ENCODE data around the gene AKIP1.

Gene AKIP1

GRCh38 chr11:8962841-8963240, 51.9 kb downstream of the AKIP1 start:
- TF ChIP-seq, protein P1, sequence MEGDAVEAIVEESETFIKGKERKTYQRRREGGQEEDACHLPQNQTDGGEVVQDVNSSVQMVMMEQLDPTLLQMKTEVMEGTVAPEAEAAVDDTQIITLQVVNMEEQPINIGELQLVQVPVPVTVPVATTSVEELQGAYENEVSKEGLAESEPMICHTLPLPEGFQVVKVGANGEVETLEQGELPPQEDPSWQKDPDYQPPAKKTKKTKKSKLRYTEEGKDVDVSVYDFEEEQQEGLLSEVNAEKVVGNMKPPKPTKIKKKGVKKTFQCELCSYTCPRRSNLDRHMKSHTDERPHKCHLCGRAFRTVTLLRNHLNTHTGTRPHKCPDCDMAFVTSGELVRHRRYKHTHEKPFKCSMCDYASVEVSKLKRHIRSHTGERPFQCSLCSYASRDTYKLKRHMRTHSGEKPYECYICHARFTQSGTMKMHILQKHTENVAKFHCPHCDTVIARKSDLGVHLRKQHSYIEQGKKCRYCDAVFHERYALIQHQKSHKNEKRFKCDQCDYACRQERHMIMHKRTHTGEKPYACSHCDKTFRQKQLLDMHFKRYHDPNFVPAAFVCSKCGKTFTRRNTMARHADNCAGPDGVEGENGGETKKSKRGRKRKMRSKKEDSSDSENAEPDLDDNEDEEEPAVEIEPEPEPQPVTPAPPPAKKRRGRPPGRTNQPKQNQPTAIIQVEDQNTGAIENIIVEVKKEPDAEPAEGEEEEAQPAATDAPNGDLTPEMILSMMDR (IDR thresholded peaks at IDR 0.05; ENCODE audit: low read depth, low read length): no peak
- Histone ChIP-seq H3K27me3 (no peaks in the 10 kb centered on the region), H3K36me3 (no peaks in the 10 kb centered on the region), H3K9me3 (no peaks in the 10 kb centered on the region), H3K4me1 (no peaks in the 10 kb centered on the region), H3K4me3 (ENCODE audit: low read depth, low read length) (no peak overlapping the region)
- DNase-seq: no peak

DNA sequence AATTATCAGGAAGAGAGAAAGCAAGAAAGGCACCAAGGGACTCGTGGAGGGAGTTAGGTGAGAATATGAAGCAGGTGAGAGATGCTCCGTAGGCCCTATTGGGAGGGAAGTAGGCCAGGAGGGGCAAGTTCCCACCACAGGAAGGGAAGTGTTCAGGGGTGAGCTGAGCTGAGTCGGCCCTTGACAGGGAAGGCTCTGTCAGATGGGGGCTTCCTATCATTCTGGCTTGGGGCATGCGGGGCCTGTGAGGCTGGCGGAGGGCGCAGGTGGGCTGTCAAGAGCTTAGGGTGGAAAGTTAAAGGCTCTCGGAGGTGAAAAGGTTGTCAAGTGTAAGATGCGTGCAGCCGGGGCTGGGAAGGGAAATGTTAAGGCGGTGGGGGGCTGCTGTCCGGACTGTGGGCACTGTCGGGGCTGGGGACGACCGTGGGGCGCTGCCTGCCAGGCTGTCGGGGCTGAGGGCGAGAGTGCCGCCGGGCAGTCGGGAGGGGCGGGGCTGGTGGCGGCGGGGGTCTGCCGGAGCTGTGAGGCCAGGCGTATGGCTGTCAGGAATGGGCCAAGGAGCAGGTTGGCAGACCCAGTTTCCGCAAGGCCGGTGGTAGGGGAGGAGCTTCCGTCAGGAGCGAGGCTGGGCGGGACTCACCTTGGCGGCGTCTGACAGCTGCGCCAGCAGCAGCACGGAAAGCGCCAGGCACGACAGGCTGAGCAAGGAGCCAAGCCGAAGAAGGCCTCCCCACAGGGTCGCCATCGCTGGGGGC, 52.8 kb downstream of the AKIP1 start:
- peak; percentile 61 for DNase-seq
- H3K4me1 ChIP-seq: no peaks in the 10 kb centered on the region
- no peaks in the 10 kb centered on the region for H3K27me3 ChIP-seq
- TF ChIP-seq, protein P1 (IDR thresholded peaks at IDR 0.05; ENCODE audit: low read depth, low read length): no peak
- H3K9me3 ChIP-seq: no peaks in the 10 kb centered on the region
- H3K4me3 ChIP-seq (ENCODE audit: low read depth, low read length): peak overlapping the region; percentile 75
- H3K36me3 ChIP-seq: no peaks in the 10 kb centered on the region

DNA sequence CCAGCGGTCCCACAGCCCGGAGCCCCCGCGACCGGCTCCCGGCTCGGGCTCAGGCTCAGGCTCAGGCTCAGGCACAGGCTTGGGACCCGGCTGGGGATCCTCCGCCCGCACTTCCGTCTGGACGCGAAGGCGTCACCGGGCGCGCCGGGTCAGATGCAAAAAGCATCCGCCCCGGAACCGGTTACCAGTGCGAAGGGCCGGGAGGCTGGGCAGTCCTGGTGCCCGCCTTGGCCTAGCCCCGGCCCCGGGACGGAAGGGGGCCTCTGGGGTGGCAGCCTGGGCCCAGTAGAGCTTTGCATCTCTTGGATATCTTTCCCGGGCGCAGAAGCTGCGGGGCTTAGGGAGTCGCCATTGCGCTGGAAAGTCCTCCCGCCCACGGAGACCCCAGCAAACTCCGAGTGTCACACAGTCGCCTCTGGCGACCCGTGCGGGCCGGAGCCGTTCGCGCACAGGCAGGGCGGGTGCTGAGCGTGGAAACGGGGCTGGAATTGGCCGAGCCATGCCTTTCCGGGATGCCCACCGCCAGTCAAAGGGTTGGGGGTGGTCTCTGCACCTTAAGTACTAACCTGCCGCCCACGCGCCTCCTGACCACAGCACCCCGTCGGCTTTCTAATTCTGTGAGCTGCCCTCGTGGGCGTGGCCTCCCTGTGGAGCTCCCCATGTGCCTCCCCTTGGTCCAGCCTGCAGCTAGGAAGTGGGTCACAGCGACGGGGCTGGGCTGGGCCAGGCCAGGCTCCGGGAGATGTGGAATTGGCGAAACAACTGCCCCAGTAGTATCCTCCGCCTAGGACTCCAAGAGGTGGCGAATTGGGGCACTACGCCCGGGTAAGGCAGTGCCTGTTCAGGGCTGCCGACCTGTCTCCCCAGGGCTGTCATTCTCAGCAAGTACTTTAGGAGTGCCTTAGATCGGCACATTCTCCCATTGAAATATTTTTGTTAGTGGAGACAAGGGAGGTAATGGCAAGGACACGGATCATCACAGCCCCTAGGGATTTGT, 53.6 kb downstream of the AKIP1 start, which contains the start of gene TMEM9B:
TMEM9B (minus strand) TSS at position 119 of the 997 bp plus-strand sequence. CDS start 129 bp downstream, outside the sequence.
- no peaks in the 10 kb centered on the region for H3K9me3 ChIP-seq
- no peaks in the 10 kb centered on the region for H3K36me3 ChIP-seq
- no peaks in the 10 kb centered on the region for H3K4me1 ChIP-seq
- no peaks in the 10 kb centered on the region for H3K27me3 ChIP-seq
- DNase-seq: peak; percentile 78
- peak within 1 kb of the TSS; percentile 75 for H3K4me3 ChIP-seq (ENCODE audit: low read depth, low read length)
- TF ChIP-seq, protein P1 (IDR thresholded peaks at IDR 0.05; ENCODE audit: low read depth, low read length): no peak

DNA sequence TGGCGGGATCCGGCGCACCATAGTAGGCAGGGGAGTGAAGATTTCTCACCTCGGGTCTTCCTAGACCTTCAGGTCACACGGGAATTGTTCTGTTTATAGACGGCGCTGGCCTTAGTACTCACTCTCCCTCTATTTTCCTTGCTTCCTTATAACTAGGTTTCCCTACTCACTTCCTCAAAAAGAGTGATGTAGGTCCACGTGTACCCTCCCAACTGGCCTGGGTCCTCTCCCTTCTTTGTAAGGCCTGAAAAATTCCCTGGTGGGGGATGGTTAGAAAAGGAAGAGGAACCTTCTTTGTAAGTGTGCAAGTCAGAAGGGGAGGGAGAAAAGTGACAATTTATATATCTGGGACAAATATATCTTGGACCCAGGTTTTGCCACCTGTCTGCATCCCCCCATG, 56.2 kb downstream of the AKIP1 start:
- Histone ChIP-seq H3K27me3 (no peaks in the 10 kb centered on the region), H3K4me3 (ENCODE audit: low read depth, low read length) (no peak overlapping the region), H3K36me3 (no peaks in the 10 kb centered on the region), H3K4me1 (no peaks in the 10 kb centered on the region), H3K9me3 (no peaks in the 10 kb centered on the region)
- no peak for DNase-seq
- TF ChIP-seq, protein P1 (IDR thresholded peaks at IDR 0.05; ENCODE audit: low read depth, low read length): no peak
